ENCODE measurements around the gene SLC37A4. TPM values are rescaled to one million over a fixed set of nuclear protein-coding genes. Genes with fewer than 3 reads are reported as not detected.
"Not testable (repeated sequence)": the region's sequence is repeated elsewhere in the genome, so short reads cannot be mapped to it uniquely, and the experiment has no call there.

SLC37A4 gene
- total and polyA plus RNA-seq, 5 experiments from 2014 or later: 9.7 to 17.1 (median 12.8) TPM

- no peak overlapping the region for H3K4me3 Mint-ChIP-seq
- peaks cover 29 to 54% (median 40%) of the 10 kb centered on the region in 4 donors for H3K4me1 Mint-ChIP-seq
- H3K9me3 Mint-ChIP-seq: no peaks in the 10 kb centered on the region
- POLR2A ChIA-PET: interaction anchor here (0.6 to 5.8 kb wide), 3 partner anchors 7 to 289 kb away, joined by 5 to 82 read pairs (median 5); partner anchors contain the start of genes CENATAC, RPS25 and TRAPPC4
- no peak for ATAC-seq
- H3K36me3 Mint-ChIP-seq: peaks cover 0 to 47% (median 0%) of the 10 kb centered on the region in 3 donors
- no peak for DNase-seq
- no peaks in the 10 kb centered on the region for H3K27me3 Mint-ChIP-seq
- peak overlapping the region in 7 of 10 donors; percentile 34 to 64 (median 47) for H3K27ac Mint-ChIP-seq
These were observed 4.5 kb downstream of the SLC37A4 start for GRCh38 chr11:119025978-119026766.

DNA sequence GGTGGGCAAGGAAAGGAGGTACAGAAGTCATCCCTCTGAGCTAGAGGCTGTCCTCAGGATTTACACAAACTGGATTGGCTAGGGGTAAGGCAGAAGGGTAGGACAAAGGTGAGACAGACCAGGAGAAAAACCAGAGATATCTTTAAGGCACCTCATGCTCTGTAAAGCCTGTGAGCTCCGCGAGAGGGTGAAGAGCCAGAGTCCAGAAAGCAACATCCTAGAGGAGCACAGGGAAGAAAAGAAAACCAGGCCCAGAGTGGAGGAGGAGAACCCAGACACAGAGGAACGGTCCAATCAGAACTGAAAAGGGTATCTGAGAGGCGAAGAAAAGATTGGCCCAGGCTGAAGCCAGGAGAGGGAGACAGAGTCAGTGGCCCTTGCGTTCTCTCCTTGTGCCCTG, 5.1 kb downstream of the SLC37A4 start:
- no peak overlapping the region for H3K4me3 Mint-ChIP-seq
- DNase-seq (no peak), ATAC-seq (no peak)
- H3K36me3 Mint-ChIP-seq: peaks cover 0 to 54% (median 0%) of the 10 kb centered on the region in 3 donors
- no peaks in the 10 kb centered on the region for H3K9me3 Mint-ChIP-seq
- peak overlapping the region in 8 of 10 donors; percentile 43 to 87 (median 61) for H3K27ac Mint-ChIP-seq
- H3K4me1 Mint-ChIP-seq: peaks cover 29 to 60% (median 42%) of the 10 kb centered on the region in 4 donors
- POLR2A ChIA-PET: interaction anchor here (0.5 to 2.0 kb wide), 3 partner anchors 28 to 288 kb away, joined by 3 to 5 read pairs (median 5); partner anchors contain the start of gene CENATAC
- no peaks in the 10 kb centered on the region for H3K27me3 Mint-ChIP-seq

GRCh38 chr11:119025099-119025473, 5.6 kb downstream of the SLC37A4 start:
- Mint-ChIP-seq H3K36me3 (peaks cover 0 to 58% (median under 1%) of the 10 kb centered on the region in 3 donors), H3K4me3 (no peak overlapping the region), H3K4me1 (peaks cover 30 to 64% (median 46%) of the 10 kb centered on the region in 4 donors), H3K27me3 (no peaks in the 10 kb centered on the region), H3K27ac (peak overlapping the region in 7 of 10 donors; percentile 44 to 87 (median 64)), H3K9me3 (no peaks in the 10 kb centered on the region)
- DNase-seq (no peak), ATAC-seq (no peak)
- POLR2A ChIA-PET: interaction anchor here (0.5 to 2.0 kb wide), 4 partner anchors 9 to 281 kb away, joined by 3 to 5 read pairs (median 4); partner anchors contain the start of gene CENATAC

DNA sequence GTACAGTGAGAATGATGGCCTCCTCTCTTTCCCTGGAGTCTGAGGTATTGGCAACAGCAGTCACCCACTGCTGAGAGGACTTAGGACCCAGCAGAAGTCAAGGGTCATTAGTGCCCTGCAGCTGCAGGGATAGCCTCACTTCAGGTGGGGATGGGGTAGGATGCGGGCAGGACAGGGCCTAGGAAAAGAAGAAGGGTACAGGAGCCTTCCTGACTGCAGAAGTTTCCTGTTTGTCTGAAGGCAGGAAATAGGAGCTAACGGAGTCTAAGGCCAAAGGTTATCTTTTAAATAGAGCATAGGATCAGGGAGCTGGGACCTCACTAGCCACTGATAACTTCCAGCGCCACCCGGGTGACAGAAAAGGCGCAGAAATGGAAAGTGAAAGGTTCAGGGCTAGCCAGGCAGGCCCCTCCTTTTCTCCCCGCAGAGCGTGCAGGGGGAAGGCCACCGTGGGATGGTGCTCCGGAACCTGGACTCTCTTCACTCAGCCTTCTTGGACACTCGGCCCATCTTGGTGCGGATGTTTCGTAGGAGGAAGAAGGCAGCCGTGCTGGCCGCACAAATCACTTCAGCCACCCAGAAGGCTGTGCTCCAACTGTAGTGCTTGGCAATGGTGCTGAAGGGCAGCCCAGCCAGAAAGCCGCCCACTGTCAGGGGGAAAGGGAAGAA, 6.1 kb downstream of the SLC37A4 start:
- Mint-ChIP-seq H3K4me1 (peaks cover 27 to 65% (median 46%) of the 10 kb centered on the region in 4 donors), H3K27me3 (no peaks in the 10 kb centered on the region), H3K27ac (peak overlapping the region in 7 of 10 donors; percentile 18 to 78 (median 49)), H3K36me3 (peaks cover 0 to 61% (median 2%) of the 10 kb centered on the region in 3 donors), H3K9me3 (no peaks in the 10 kb centered on the region), H3K4me3 (no peak overlapping the region)
- POLR2A ChIA-PET: interaction anchor here (0.8 to 2.0 kb wide), 4 partner anchors 8 to 70 kb away, joined by 3 to 5 read pairs (median 4); partner anchors contain the start of genes CENATAC and VPS11
- no peak for DNase-seq
- ATAC-seq: no peak

GRCh38 chr11:119023741-119024140, 6.9 kb downstream of the SLC37A4 start:
- Mint-ChIP-seq H3K9me3 (no peaks in the 10 kb centered on the region), H3K27me3 (no peaks in the 10 kb centered on the region), H3K36me3 (peaks cover 0 to 61% (median 2%) of the 10 kb centered on the region in 3 donors), H3K27ac (peak overlapping the region in 8 of 10 donors; percentile 10 to 75 (median 45)), H3K4me1 (peaks cover 20 to 59% (median 41%) of the 10 kb centered on the region in 4 donors), H3K4me3 (peak overlapping the region in 1 of 10 donors; percentile 38)
- DNase-seq: no peak
- POLR2A ChIA-PET: interaction anchor here (1.2 kb wide), 1 partner anchor 44 kb away, joined by 3 read pairs; the partner anchor contains the start of gene VPS11
- ATAC-seq: no peak

GRCh38 chr11:119021631-119022030, 9.0 kb downstream of the SLC37A4 start:
- Mint-ChIP-seq H3K9me3 (no peaks in the 10 kb centered on the region), H3K27me3 (no peaks in the 10 kb centered on the region), H3K4me1 (peaks cover 25 to 66% (median 56%) of the 10 kb centered on the region in 4 donors), H3K27ac (peak overlapping the region in 5 of 10 donors; percentile 8 to 81 (median 33)), H3K4me3 (peak overlapping the region in 9 of 10 donors; percentile 18 to 64 (median 41)), H3K36me3 (peaks cover 0 to 70% (median 5%) of the 10 kb centered on the region in 3 donors)
- ATAC-seq (no peak), DNase-seq (no peak)
- POLR2A ChIA-PET: interaction anchor here (1.0 to 1.1 kb wide), 2 partner anchors 24 to 63 kb away, joined by 4 to 8 read pairs; partner anchors contain the start of gene HMBS

GRCh38 chr11:119019996-119020395, 10.7 kb downstream of the SLC37A4 start:
- Mint-ChIP-seq H3K9me3 (no peaks in the 10 kb centered on the region), H3K4me3 (peak overlapping the region; percentile 97 to 100 (median 98)), H3K27ac (peak overlapping the region; percentile 98 to 100 (median 100)), H3K27me3 (no peaks in the 10 kb centered on the region), H3K36me3 (peaks cover 0 to 77% (median 11%) of the 10 kb centered on the region in 3 donors), H3K4me1 (peaks cover 22 to 77% (median 68%) of the 10 kb centered on the region in 4 donors)
- ATAC-seq (no peak), DNase-seq (no peak)
- POLR2A ChIA-PET: interaction anchor here (1.2 to 5.0 kb wide), 5 partner anchors 9 to 98 kb away, joined by 3 to 82 read pairs (median 28); partner anchors contain the start of genes CENATAC, HYOU1, SLC37A4 and VPS11

DNA sequence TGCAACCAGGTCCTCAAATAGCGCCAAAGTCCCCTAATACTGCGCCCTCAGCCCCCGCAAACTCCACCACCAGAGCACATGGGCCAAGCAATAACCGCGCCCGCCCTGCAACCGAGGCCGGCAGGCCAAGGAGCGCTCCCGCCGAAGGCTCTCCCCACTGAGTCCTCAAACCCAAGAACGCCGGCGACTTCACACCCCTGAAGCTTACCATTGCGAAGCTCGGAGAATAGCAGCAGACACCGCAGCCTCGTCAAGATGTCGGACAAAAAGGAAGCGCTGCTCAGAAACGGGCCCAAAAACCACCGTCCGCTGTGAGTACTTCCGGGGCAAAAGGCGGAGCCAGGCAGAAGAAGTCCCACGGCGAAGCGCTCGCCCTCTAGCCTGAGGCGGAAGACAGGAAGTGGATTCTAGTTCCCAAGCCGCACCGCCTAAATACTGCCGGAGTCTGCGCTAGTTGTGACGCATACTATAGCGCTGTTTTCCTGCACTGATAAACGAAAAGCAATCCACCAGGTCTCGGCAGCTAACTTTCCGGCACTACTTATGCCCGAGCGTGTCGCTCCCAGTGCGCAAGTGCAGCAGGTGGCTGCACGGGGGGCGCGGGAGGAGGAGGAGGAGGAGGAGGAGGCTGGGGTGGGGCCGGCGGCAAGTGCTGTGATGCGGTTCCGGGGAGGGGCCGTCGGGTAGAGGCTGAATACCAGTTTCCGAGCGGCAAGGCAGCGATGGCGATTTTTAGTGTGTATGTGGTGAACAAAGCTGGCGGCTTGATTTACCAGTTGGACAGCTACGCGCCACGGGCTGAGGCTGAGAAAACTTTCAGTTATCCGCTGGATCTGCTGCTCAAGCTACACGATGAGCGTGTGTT, 12.4 kb downstream of the SLC37A4 start, which contains the start of the genes RPS25 and TRAPPC4:
TSS of gene RPS25 (minus strand) at position 270 of the 865 bp plus-strand sequence. CDS start at position 211, 59 bp downstream.
TSS of gene TRAPPC4 (plus strand) at position 693 of the 865 bp plus-strand sequence. CDS start at position 723, 30 bp downstream.
- H3K27me3 Mint-ChIP-seq: no peaks in the 10 kb centered on the region
- H3K4me3 Mint-ChIP-seq: peak within 1 kb of the TSS; percentile 97 to 100 (median 98)
- DNase-seq: peak; percentile 93 to 98 (median 94)
- peaks cover 0 to 77% (median 14%) of the 10 kb centered on the region in 3 donors for H3K36me3 Mint-ChIP-seq
- no peaks in the 10 kb centered on the region for H3K9me3 Mint-ChIP-seq
- H3K4me1 Mint-ChIP-seq: peaks cover 16 to 69% (median 56%) of the 10 kb centered on the region in 4 donors
- peak within 1 kb of the TSS; percentile 98 to 100 (median 100) for H3K27ac Mint-ChIP-seq
- ATAC-seq: peak; percentile 85 to 86
- POLR2A ChIA-PET: interaction anchor here (0.7 to 5.0 kb wide), 33 partner anchors 9 to 352 kb away, joined by 3 to 82 read pairs (median 3); partner anchors contain the start of genes C2CD2L, CBL, CENATAC and DDX6

- POLR2A ChIA-PET: interaction anchor here (0.6 to 5.0 kb wide), 13 partner anchors 7 to 1702 kb away, joined by 3 to 82 read pairs (median 4); partner anchors contain the start of genes CENATAC, DDX6, SLC37A4 and VPS11
- Mint-ChIP-seq H3K36me3 (peaks cover 0 to 77% (median 21%) of the 10 kb centered on the region in 3 donors), H3K4me1 (peaks cover 19 to 66% (median 56%) of the 10 kb centered on the region in 4 donors), H3K27ac (peak overlapping the region; percentile 98 to 100 (median 100)), H3K4me3 (peak overlapping the region; percentile 97 to 100 (median 98))
- DNase-seq: peak in 2 of 10 donors; percentile 20 to 25
- not testable (repeated sequence) for H3K9me3 Mint-ChIP-seq, ATAC-seq, H3K27me3 Mint-ChIP-seq
These were observed 13.3 kb downstream of the SLC37A4 start for GRCh38 chr11:119017377-119017776.

GRCh38 chr11:119016216-119017009, 14.3 kb downstream of the SLC37A4 start:
- DNase-seq (no peak), ATAC-seq (no peak)
- Mint-ChIP-seq H3K27ac (peak overlapping the region; percentile 14 to 100 (median 75)), H3K4me1 (peaks cover 21 to 62% (median 53%) of the 10 kb centered on the region in 4 donors), H3K4me3 (peak overlapping the region in 9 of 10 donors; percentile 19 to 99 (median 70)), H3K36me3 (peaks cover 0 to 75% (median 22%) of the 10 kb centered on the region in 3 donors), H3K9me3 (no peaks in the 10 kb centered on the region), H3K27me3 (no peaks in the 10 kb centered on the region)
- POLR2A ChIA-PET: interaction anchor here (0.6 to 5.0 kb wide), 11 partner anchors 8 to 225 kb away, joined by 3 to 82 read pairs (median 4); partner anchors contain the start of genes CENATAC, DDX6 and SLC37A4
